AG08395 (cell line): ENCODE results near the gene OR6X1.

Source experiments
- DNase-seq: peaks from one replicate; pipeline ENCODE4 v3.0.0; 2012; ENCODE audit warnings: mixed read lengths, low spot score

OR6X1 gene, protein sequence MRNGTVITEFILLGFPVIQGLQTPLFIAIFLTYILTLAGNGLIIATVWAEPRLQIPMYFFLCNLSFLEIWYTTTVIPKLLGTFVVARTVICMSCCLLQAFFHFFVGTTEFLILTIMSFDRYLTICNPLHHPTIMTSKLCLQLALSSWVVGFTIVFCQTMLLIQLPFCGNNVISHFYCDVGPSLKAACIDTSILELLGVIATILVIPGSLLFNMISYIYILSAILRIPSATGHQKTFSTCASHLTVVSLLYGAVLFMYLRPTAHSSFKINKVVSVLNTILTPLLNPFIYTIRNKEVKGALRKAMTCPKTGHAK

DNA sequence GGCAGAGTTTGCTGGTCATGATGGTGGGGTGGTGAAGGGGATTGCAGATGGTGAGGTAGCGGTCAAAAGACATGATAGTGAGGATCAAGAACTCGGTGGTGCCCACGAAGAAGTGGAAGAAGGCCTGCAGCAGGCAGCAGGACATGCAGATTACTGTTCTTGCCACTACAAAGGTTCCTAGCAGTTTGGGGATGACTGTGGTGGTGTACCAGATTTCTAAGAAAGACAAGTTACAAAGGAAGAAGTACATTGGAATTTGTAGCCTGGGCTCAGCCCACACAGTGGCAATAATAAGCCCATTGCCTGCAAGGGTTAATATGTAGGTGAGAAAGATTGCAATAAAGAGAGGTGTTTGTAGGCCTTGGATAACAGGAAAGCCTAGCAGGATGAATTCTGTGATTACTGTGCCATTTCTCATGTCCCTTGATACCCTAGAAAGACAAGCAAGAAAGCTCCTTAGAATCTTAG is at the start of gene OR6X1:
Gene OR6X1, minus strand, starts transcription at position 418 of the 468 bp plus-strand sequence. Its CDS starts 0 bp downstream, at position 418.
- no peak for DNase-seq

DNA sequence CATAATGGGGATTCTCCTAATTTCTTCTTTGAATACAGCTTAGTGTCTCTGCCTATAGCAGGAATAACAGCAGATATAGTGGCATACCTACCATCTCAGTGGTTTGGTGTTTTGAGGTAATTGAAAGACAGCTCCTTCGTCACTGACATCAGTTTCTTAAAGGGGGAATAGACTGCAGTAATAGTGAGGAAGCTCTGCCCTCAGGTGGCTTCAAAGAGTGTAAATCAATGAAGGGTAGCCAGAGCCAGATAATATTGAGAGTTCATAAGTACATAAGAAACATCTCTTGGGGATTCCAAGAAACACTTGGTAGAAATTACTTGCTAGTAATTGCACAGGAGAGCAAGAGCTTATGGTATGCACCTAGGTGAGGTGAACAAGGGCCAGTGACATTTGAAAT is 47.4 kb upstream of the OR6X1 start:
- DNase-seq = no peak

DNA sequence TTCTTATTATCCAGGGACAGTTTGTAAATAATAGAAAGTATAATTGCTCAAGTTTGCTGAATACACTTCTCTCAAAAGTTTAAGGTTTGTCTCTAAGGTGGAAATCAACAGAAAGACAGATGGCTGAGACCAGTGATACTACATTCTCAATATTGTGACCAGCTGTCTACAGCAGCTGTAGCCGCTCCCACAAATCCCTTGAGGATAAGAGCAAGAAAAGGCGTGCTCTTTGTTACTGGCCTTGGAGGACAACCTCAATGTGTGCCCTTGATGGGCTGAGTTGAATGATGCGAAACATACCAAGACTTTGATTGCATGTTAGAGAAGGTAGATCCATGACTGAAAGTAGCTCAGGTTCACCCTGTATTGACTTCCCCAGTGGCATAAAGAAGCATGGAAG is 45.7 kb upstream of the OR6X1 start:
- no peak for DNase-seq

DNA sequence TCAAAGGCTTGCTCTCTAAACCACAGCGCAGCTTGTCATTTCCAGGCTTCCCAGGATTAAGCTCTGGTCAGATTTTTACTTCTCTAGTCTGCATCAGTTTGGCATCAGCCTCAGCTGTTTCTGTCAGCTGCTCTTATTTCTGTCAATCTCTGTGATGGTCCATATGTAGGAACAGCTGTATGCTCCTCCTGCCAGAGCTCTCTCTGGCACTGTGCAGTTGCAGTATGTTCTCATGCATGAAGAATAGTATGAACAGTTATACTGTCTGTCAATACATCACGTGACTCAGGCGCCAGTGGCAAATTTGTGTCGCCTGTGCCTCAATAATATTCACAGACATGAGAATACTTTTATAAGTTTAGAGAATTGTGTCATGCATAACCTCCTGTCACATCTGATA is 45.1 kb upstream of the OR6X1 start:
- no peak for DNase-seq

DNA sequence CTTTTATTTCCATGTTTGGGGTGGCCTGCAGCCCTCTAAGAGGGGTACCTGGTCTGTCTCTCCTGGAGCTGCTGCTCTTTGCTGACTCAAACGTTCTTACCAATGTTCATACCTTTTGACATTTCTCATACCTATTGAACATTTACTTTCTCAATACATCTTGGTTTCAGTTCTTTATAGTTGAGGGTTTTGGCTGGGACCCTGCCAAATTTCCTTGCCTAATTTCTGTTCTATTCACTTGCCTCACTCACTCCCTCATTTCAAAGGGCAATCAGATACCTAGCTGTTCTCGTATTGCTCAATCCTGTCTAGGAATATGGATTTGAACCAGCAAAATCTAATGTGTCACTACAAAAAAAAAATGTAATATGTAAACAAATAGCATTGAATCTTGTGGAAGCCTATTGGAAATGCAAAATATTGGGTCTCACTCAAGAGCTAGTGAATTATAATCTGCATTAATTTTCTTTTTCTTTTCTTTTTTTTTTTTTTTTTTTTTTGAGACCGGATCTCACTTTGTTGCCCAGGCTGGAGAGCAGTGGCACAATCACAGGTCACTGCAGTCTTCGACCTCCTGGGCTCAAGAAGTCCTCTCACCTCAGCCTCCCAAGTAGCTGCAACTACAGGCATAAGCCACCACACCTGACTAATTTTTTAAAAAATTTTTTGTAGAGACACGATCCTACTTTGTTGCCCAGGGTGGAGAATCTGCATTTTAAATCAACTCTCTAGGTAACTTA is 44.4 kb upstream of the OR6X1 start:
- DNase-seq = no peak

DNA sequence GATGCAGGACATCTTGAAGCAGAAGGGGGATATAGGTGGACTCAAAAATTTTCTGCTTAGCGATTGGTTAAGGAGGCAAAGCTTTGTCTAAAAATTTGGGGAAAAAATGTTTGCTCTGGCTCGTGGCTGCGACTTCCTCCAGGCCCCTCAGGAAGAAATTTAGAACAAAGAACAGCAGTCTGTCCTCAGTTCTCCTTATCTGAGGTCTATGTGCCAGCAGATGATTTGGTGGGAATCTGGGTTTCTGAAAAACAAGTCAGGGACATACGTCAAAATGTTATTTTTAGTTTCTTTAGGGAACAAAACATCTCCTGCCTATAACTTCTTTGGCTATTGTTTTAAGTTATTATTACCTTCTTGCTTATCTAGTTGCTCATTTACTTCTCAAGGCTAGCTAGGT is 43.8 kb upstream of the OR6X1 start:
- DNase-seq = no peak

DNA sequence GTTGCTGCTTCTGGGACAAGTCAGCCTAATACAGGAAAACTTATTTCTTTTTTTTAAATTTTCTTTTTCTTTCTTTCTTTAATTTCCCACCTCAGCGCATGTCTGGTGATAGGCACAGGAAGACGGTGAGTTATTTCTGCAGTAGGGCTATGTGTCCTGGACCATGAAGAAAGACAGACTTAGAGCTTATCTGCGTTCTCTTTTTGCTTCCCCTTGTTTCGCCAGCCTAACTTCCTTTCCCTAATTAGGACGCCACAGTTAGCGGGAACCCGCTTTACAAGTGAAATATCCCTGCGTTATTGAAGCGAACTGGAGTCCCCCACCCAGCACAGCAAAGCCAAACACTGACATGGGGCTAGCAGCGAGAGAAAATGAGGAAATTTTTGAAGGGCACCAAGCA is 43.2 kb upstream of the OR6X1 start:
- no peak for DNase-seq

DNA sequence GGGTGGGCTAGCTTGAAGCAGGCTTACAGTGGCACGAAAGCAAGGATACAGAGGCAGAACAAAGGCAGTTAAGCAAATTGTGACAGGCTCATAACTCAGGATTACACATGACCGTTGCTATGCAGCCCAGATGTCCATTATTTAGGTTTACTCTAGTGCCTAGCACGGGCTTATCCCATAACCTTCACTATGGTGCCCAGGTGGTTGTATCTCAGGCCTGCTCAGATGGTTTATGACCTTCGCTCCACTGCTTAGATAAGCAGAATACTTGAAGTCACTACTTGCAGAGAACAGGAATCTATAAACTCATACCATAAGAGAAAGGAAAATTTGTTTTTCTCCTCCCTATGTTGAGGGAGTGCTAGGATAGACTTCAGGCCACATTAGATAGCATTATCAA is 42.8 kb upstream of the OR6X1 start:
- DNase-seq = no peak

DNA sequence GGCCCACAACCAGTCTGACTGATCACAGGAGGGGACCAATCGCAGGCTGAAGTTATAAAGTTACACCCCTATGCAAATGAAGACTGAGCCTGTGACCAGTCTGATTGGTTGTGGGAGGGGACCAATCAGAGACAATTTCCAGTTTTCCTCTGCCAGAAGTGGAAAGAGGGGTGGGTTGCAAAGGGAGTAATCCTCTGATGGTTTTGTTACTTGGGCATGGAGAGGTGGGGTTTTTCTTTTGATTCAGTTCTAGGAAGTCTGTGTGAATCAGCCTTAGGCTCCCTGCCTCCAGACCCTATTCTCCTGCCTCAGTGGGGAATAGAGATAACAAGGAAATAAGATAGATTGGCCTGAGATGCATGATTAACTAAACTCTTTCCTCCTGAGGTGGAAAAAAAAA is 41.9 kb upstream of the OR6X1 start:
- DNase-seq = no peak

DNA sequence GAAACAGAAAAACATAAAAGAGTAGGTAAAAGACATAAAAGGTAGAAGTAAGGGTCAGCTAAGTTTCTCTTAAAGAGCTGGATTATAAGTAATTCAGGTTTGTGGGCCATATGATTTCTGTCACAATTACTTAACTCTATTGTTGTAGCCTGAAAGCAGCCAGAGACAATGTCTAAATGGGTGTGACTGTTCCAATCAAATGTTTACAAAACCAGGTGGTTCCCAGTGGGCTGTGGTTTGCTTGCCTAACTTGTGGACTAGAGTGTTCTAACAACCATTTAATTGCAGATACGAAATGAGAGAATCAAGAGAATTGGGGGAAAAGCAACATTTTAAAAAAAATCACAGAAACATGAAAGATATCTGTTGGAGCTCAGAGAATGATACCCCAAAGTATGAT is 29.2 kb upstream of the OR6X1 start:
- no peak for DNase-seq

DNA sequence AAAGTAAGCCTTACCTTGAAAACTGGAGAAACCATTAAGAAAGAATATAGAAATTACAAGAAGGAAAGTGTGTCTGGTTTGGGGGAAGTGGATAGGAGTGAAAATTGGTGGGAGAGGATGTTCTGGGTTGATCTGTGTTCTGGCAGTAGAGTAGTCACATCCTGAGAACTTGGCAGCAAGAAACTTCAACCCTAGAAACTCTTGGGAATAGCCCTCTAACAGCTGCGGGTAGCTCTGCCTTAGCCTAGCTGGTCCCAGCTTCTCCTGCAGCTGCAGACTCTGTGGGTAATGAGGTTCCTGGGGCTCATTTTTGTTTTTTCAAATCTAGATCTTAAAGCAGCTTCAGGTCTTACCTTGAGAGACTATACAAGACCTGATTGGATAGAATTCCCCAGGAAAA is 24.2 kb upstream of the OR6X1 start:
- DNase-seq = no peak

DNA sequence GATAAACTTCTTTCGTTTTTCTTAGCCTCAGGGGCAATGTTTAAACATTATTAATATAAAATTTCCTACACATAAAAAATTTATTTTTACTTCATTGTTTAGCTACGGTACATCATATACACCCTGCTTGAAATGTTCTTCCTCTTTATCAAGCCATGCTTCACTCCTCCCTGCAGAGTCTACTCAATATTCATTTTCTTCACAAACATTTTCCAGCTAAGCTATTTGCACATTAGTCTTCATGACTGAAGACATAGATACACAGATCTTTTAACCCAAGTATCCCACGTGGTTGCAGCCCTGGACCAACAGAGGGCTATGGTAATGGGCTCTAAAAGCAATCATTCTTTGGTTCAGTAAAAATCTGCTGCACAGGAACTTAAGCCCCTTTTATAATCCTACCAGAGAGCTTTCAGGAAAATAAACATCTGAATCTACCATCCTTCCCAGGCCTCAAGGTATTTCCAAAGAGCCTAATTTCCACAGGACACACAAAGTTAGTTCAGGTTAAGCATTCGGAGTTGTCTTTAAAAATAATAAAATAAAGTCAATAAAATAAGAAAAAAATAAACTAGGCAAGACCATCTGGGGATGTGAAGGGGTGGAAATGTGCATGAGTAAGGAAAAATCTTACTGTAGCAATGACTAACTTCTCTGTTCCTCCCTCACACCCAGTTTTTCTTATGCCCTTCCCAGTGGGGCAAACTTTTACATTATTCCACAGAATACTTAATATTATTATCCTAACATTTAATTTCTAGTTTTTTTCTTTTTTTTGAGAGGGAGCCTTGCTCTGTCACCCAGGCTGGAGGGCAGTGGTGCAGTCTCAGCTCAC is 21.6 kb upstream of the OR6X1 start:
- no peak for DNase-seq

DNA sequence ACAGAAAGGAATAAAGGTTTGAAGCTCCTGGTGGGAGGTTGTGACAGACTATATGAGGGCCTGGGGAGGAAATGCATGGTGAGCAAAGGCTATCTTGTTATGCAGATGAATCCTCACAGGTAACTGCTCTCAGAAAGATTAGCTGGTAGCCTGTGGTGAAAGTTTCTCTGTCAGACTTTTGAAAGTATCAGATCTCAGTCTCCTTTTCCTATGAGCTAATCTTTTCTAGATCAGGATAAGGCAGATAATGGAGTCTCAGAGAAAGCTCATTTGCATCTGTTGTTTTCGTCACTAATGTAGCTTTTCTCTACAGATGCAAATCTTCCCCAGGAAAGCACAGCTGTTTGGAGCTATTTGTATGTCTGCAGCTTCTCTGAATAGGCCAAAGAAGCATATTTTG is 21.0 kb upstream of the OR6X1 start:
- DNase-seq = no peak

DNA sequence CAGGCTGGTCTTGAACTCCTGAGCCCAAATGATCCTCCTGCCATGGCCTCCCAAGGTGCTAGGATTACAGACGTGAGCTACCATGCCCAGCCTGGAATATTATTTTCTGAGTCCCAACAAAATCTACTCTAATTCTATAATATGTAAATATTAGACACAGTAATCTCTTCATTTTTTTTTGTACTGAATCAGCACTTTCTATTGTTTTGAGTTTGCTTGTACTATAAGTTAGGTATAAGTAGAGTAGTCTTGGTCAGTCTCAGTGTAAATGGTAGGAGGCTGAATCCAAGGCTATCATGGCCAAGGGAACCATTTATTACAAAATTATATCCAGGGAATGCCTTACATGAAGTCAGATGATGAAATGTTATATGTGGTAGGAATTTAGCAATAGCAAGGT is 19.6 kb upstream of the OR6X1 start:
- DNase-seq = no peak

DNA sequence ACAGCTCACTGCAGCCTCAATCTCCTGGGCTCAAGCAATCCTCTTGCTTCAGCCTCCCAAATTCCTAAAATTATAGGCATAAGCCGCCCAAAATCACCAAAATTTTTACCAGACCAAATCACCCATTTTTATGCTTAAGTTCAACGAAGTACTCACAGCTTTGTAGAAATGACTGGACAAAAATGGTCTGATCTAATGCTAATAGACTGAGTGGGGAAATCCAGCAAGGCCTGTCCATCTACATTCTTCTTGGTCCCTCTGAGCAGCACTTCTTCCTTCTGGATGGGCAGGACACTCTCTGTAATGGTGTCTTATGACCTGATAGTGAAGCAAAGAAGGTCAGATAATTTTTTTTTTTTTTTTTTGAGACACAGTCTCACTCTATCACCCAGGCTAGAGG is 18.7 kb upstream of the OR6X1 start:
- no peak for DNase-seq

DNA sequence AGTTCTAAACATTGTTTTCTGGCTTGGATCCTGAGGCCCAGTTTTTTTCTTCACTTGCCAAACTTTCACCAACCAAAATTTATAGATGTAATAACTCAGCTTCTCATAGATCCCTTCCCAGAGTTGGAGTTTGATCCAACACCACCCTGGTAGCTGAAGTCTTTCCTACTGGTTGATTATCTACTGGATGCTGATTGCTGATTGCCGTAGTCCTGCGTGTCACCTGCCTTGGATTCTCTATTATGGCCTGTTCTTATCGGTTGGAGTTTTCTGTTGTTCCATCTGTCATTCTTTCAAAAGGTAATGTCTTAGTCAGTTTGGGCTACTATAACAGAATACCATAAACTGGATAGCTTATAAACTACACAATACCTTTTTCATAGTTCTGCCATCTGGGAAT is 17.3 kb upstream of the OR6X1 start:
- DNase-seq = no peak

DNA sequence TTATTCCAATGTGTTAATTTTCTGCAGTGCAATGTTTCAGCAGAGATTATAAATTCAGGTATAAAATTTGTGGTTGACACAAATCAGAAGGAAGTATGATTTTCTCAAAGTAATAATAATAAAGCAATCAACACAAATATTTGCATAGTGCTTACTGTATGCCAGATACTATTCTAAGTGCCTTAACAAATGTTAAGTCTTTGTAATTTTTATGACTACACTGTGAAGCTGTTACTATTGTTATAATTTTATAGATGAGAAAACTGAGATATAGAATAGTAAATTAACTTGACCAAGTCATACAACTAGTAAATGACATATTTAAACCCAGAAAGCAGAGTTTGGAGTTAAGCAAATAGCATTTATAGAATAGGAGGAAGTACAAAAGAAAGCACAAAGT is 16.4 kb upstream of the OR6X1 start:
- DNase-seq = no peak

DNA sequence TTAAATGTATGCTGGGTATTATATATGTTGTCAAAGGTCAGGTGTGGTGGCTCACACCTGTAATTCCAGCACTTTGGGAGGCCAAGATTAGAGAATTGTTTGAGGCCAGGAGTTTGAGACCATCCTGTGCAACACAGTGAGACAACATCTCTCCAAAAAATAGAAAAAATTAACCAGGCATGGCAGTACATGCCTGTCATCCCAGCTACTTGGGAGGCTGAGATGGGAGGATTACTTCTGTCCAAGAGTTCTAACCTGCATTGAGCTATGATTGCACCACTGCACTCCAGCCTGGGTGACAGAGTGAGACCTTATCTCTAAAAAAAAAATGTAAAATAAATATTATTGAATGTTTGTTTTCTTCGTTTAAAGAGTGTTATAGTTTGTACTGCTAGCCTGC is 11.3 kb upstream of the OR6X1 start:
- DNase-seq = no peak

DNA sequence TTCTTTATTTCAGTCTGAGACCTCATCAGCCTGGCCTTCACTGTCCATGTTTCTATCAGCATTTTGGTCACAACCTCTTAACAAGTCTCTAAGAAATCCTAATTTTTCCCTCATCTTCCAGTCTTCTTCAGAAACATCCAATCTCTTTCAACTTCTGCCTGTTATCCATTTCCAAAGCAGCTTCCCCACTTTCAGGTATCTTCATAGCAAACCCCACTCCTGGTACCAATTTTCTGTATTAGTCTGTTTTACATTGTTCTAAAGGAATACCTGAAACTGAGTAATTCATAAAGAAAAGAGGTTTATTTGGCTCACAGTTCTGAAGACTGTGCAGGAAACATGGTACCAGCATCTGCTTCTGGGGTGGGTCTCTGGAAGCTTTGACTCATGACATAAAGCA is 8.1 kb upstream of the OR6X1 start:
- no peak for DNase-seq

DNA sequence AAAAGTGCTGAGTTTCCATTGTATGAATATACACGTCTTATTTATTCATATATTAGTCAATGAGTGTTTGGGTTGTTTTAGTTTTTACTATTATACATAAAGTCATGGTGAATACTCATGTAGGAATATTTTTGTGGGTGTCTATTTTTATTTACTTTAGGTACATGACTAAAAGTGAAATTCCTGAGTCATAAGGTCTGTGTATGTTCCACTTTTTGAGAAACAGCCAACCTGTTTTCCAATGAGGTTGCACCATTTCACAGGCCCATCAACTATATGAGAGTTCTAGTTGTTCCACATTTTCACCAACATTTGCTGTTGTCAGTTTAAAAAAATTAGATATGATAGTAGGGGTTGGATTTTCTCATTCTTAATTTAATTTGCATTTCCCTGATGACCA is 6.6 kb upstream of the OR6X1 start:
- DNase-seq = no peak

DNA sequence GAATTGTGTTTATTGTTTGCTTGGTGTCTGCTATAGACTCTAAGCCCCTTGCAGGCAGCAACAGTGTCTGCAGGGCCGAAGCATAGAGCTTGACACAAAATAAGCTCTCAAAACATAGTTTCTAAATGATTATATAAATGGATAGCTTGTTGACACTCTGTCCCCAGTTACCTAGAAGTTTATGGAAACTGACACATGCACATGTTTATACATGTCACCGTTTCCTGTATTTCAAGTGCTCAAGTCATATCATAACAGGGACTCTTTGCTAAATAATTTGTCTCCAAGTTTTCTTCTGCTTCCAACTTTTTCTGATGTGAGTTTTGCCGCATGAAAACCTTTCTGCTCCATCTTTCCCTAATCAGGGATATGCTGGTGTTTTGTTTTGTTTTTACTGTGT is 3.7 kb upstream of the OR6X1 start:
- no peak for DNase-seq

DNA sequence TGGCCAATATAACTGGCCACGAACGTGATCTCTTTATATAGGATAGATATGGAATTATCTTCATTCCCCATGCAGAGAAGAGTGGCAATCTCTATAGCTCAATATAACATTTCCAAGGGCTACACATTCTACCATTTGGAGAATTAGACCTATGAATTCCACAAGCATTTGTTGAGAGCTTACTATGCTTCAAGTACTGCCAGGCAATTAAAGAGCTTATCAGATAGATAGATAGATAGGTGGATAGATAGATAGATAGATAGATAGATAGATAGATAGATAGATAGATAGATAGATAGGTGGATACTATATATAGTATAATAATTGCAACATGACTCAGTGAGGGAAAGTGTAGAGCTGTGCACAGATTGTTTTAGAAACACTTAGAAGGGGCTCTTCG is 1.5 kb upstream of the OR6X1 start:
- DNase-seq = no peak

DNA sequence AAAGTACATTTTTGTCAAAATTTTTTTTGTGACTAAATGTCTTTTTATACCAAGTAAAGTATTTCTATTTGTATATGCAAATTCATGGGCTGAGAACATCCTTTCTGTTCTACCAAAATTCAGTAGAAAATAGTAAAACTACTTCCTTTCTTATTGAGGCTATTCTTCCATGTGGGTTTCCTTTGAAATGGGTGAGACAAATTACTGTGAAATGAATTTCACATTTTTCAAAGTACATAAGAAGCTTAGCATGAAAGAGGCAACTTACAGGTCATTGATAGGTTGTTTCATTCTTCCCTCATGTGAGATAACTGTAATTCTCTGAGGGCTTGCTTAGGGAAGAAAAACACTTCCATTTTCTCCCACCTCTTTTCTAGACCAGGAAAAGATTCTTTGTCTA is 1.0 kb upstream of the OR6X1 start:
- DNase-seq = no peak
